ENCODE results near the gene BAIAP3. TPM values are rescaled to one million over a fixed set of nuclear protein-coding genes. Genes with fewer than 3 reads are reported as not detected.

Gene BAIAP3
- total and polyA plus RNA-seq, 2 experiments from 2014 or later = 0.23 to 0.86 TPM

GRCh38 chr16:1398351-1398750, 64.9 kb downstream of the BAIAP3 start:
- Histone ChIP-seq H3K4me1 (ENCODE audit: insufficient read depth) (no peaks in the 10 kb centered on the region), H4K20me1 (ENCODE audit: insufficient read depth) (no peaks in the 10 kb centered on the region), H3K27ac (no peak overlapping the region), H3K79me2 (ENCODE audit: insufficient read depth) (peaks cover 2% of the 10 kb centered on the region; the same call in 1 of the 2 replicates), H3F3A (ENCODE audit: insufficient read depth) (no peaks in the 10 kb centered on the region), H3K4me2 (ENCODE audit: unreplicated experiment) (no peak overlapping the region), H2AFZ (no peak overlapping the region), H3K27me3 (replicated peaks; ENCODE audit: insufficient read depth) (no peaks in the 10 kb centered on the region), H3K36me3 (ENCODE audit: low read depth) (no peaks in the 10 kb centered on the region; the same call in 1 of the 2 replicates), H3K9me3 (ENCODE audit: low read depth) (no peaks in the 10 kb centered on the region), H3K9ac (no peak overlapping the region), H3K4me3 (no peak overlapping the region), H3K9me2 (ENCODE audit: insufficient read depth) (no peaks in the 10 kb centered on the region)
- WGBS, 2 experiments (ENCODE audit: low coverage in 1 of 2, low lambda C conversion rate in 2 of 2, missing lambda C conversion rate in 2 of 2) = 90 to 91% methylated on average over 9 of the region's 9 CpGs
- TF ChIP-seq EZH2 (IDR thresholded peaks at IDR 0.05; ENCODE audit: insufficient read depth, poor library complexity, severe bottlenecking) (no peak), EZH2phosphoT487 (IDR thresholded peaks at IDR 0.05; ENCODE audit: insufficient read depth, low read depth) (no peak)
- DNase-seq = no peak
- in situ Hi-C loops (cut with MboI) = no loop called here

Other genes starting within 250 kb of the BAIAP3 start
- not detected in 2 replicates for gene C1QTNF8, start 237.4 kb upstream of the BAIAP3 start, total RNA-seq (2014; rRNA removed; shearing (Covaris generic))
- gene C1QTNF8, start 237.4 kb upstream of the BAIAP3 start, polyA plus RNA-seq (2016; fragmentation: Nextera tagmentation; extraction: Ambion mirVana) = not detected in 2 replicates
- 0.11 TPM in 1 of 2 replicates, not detected in the other for gene CACNA1H, start 180.5 kb upstream of the BAIAP3 start, total RNA-seq (2014; rRNA removed; shearing (Covaris generic))
- gene CACNA1H, start 180.5 kb upstream of the BAIAP3 start, polyA plus RNA-seq (2016; fragmentation: Nextera tagmentation; extraction: Ambion mirVana) = not detected in 2 replicates
- not detected in 2 replicates for gene TPSG1, start 108.4 kb upstream of the BAIAP3 start, total RNA-seq (2014; rRNA removed; shearing (Covaris generic))
- gene TPSG1, start 108.4 kb upstream of the BAIAP3 start, polyA plus RNA-seq (2016; fragmentation: Nextera tagmentation; extraction: Ambion mirVana) = not detected in 2 replicates
- gene TPSB2, start 103.5 kb upstream of the BAIAP3 start, total RNA-seq (2014; rRNA removed; shearing (Covaris generic)) = not detected in 2 replicates
- gene TPSB2, start 103.5 kb upstream of the BAIAP3 start, polyA plus RNA-seq (2016; fragmentation: Nextera tagmentation; extraction: Ambion mirVana) = not detected in 2 replicates
- gene TPSAB1, start 92.9 kb upstream of the BAIAP3 start, total RNA-seq (2014; rRNA removed; shearing (Covaris generic)) = not detected in 2 replicates
- not detected in 2 replicates for gene TPSAB1, start 92.9 kb upstream of the BAIAP3 start, polyA plus RNA-seq (2016; fragmentation: Nextera tagmentation; extraction: Ambion mirVana)
- gene TPSD1, start 77.6 kb upstream of the BAIAP3 start, total RNA-seq (2014; rRNA removed; shearing (Covaris generic)) = not detected in 2 replicates
- gene TPSD1, start 77.6 kb upstream of the BAIAP3 start, polyA plus RNA-seq (2016; fragmentation: Nextera tagmentation; extraction: Ambion mirVana) = not detected in 2 replicates
- 46.5 and 77.7 TPM in 2 replicates for gene UBE2I, start 24.0 kb upstream of the BAIAP3 start, total RNA-seq (2014; rRNA removed; shearing (Covaris generic))
- 133 and 134 TPM in 2 replicates for gene UBE2I, start 24.0 kb upstream of the BAIAP3 start, polyA plus RNA-seq (2016; fragmentation: Nextera tagmentation; extraction: Ambion mirVana)
- gene TSR3, start 18.2 kb downstream of the BAIAP3 start, total RNA-seq (2014; rRNA removed; shearing (Covaris generic)) = 88.0 and 110 TPM in 2 replicates
- gene TSR3, start 18.2 kb downstream of the BAIAP3 start, polyA plus RNA-seq (2016; fragmentation: Nextera tagmentation; extraction: Ambion mirVana) = 105 and 106 TPM in 2 replicates
- gene GNPTG, start 18.3 kb downstream of the BAIAP3 start, total RNA-seq (2014; rRNA removed; shearing (Covaris generic)) = 52.4 and 85.8 TPM in 2 replicates
- gene GNPTG, start 18.3 kb downstream of the BAIAP3 start, polyA plus RNA-seq (2016; fragmentation: Nextera tagmentation; extraction: Ambion mirVana) = 99.9 and 109 TPM in 2 replicates
- gene UNKL, start 81.1 kb downstream of the BAIAP3 start, total RNA-seq (2014; rRNA removed; shearing (Covaris generic)) = 13.0 and 15.3 TPM in 2 replicates
- 6.1 and 8.2 TPM in 2 replicates for gene UNKL, start 81.1 kb downstream of the BAIAP3 start, polyA plus RNA-seq (2016; fragmentation: Nextera tagmentation; extraction: Ambion mirVana)
- gene UQCC4, start 87.1 kb downstream of the BAIAP3 start, total RNA-seq (2014; rRNA removed; shearing (Covaris generic)) = 11.3 and 19.5 TPM in 2 replicates
- 26.0 and 27.1 TPM in 2 replicates for gene UQCC4, start 87.1 kb downstream of the BAIAP3 start, polyA plus RNA-seq (2016; fragmentation: Nextera tagmentation; extraction: Ambion mirVana)
- not detected in 2 replicates for gene PERCC1, start 97.4 kb downstream of the BAIAP3 start, total RNA-seq (2014; rRNA removed; shearing (Covaris generic))
- gene PERCC1, start 97.4 kb downstream of the BAIAP3 start, polyA plus RNA-seq (2016; fragmentation: Nextera tagmentation; extraction: Ambion mirVana) = not detected in 2 replicates
- not detected in 2 replicates for gene CCDC154, start 110.9 kb downstream of the BAIAP3 start, total RNA-seq (2014; rRNA removed; shearing (Covaris generic))
- gene CCDC154, start 110.9 kb downstream of the BAIAP3 start, polyA plus RNA-seq (2016; fragmentation: Nextera tagmentation; extraction: Ambion mirVana) = 0.09 and 0.18 TPM in 2 replicates
- 37.3 and 39.3 TPM in 2 replicates for gene CLCN7, start 141.4 kb downstream of the BAIAP3 start, total RNA-seq (2014; rRNA removed; shearing (Covaris generic))
- gene CLCN7, start 141.4 kb downstream of the BAIAP3 start, polyA plus RNA-seq (2016; fragmentation: Nextera tagmentation; extraction: Ambion mirVana) = 31.7 and 33.6 TPM in 2 replicates
- not detected in 2 replicates for gene PTX4, start 155.3 kb downstream of the BAIAP3 start, total RNA-seq (2014; rRNA removed; shearing (Covaris generic))
- gene PTX4, start 155.3 kb downstream of the BAIAP3 start, polyA plus RNA-seq (2016; fragmentation: Nextera tagmentation; extraction: Ambion mirVana) = 0.18 TPM in 1 of 2 replicates, not detected in the other
- gene TELO2, start 159.7 kb downstream of the BAIAP3 start, total RNA-seq (2014; rRNA removed; shearing (Covaris generic)) = 24.7 and 29.3 TPM in 2 replicates
- gene TELO2, start 159.7 kb downstream of the BAIAP3 start, polyA plus RNA-seq (2016; fragmentation: Nextera tagmentation; extraction: Ambion mirVana) = 28.5 and 30.5 TPM in 2 replicates
- gene TMEM204, start 200.0 kb downstream of the BAIAP3 start, total RNA-seq (2014; rRNA removed; shearing (Covaris generic)) = 40.0 and 43.1 TPM in 2 replicates
- gene TMEM204, start 200.0 kb downstream of the BAIAP3 start, polyA plus RNA-seq (2016; fragmentation: Nextera tagmentation; extraction: Ambion mirVana) = 26.0 and 28.6 TPM in 2 replicates